Retinal pigment epithelial cell (primary cell): ENCODE measurements around the gene CORO1C.

Source experiments
- DNase-seq: peaks from one replicate; pipeline ENCODE4 v3.0.0-alpha.2; 2010; ENCODE audit warnings: low read depth
- H3K4me3 ChIP-seq: 2 replicates; pipeline ENCODE4 v1.5.1; 2011; ENCODE audit warnings: mild to moderate bottlenecking, low read length, control low read depth, moderate library complexity
- CTCF ChIP-seq: conservative IDR thresholded peaks from 2 replicates; pipeline ENCODE4 v1.5.1; 2011; ENCODE audit warnings: low read depth, low read length, control low read depth, inconsistent platforms

CORO1C gene

GRCh38 chr12:108605000-108605689 is 126.2 kb downstream of the CORO1C start:
- no peak overlapping the region for H3K4me3 ChIP-seq
- TF ChIP-seq CTCF = no peak
- DNase-seq = no peak

GRCh38 chr12:108604208-108604941 is 126.9 kb downstream of the CORO1C start:
- H3K4me3 ChIP-seq = no peak overlapping the region
- DNase-seq = no peak
- TF ChIP-seq CTCF = no peak

- no peak overlapping the region for H3K4me3 ChIP-seq
- DNase-seq = no peak
- no peak for TF ChIP-seq CTCF
These were observed 127.6 kb downstream of the CORO1C start for GRCh38 chr12:108603743-108604142.

DNA sequence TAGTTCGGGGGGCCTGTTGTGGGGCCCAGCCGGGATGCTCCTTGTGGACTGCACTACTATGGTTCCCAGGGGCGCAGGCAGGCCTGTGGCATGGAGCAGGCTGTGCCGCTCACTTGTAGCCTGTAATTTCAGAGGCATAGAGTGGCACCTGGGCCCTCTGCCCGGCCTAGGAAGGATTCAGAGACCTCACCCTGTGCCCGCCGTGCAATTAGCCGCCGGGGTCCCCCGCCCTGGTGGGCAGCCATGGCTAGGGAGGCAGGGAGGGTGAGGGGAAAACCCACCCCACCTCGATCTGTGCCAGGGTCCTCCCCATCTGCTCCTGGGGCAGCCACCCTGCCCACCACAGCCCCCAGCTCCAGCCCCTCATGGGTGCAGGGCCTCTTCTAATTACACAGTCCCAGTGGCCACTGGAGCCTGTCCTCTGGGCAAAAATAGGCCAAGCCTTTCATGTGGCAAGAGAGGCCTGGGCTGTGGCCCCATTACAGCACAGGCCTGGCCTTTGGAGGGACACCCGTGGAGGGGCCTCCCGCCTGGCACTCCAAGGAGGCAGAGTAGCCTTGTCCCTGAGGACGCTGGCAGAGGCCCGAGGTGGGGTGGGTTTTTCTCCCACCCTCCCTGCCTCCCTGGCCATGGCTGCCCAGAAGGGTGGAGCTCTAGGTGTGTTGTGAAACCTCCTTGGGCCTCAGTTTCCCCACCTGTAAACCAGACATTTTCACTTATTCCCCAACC is 128.2 kb downstream of the CORO1C start:
- DNase-seq = no peak
- H3K4me3 ChIP-seq = no peak overlapping the region
- TF ChIP-seq CTCF = no peak

DNA sequence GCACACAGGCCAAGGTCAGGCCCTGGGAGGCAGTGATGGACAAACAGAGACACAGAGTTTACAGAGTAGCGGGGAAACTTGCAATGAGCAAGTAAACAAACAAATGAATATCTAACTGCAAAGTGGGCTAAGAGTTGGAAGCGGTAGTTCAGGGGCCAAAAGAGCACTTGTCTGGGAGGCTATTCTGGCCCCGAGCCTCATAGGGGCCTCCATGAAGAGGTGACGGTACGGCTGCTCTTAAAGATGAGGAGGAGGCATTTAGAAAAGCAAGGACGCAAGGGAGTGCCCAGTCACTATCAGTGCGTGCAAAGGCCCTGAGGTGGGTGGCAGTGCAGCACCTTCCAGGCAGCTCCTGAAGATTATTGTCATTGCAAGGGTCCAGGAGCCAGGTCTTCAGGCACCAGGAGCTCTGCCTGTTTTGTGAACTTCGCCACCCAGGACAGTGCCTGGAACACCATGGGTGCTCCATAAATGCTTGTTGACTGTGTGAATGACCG is 129.1 kb downstream of the CORO1C start:
- no peak for DNase-seq
- H3K4me3 ChIP-seq = no peak overlapping the region
- no peak for TF ChIP-seq CTCF

- DNase-seq = no peak
- TF ChIP-seq CTCF = no peak
- H3K4me3 ChIP-seq = no peak overlapping the region
These were observed 130.7 kb downstream of the CORO1C start for GRCh38 chr12:108600702-108601007.
